ENCODE results near the gene ZNF692. TPM values are rescaled to one million over a fixed set of nuclear protein-coding genes. Genes with fewer than 3 reads are reported as not detected.

The ZNF692 gene
- total and polyA plus RNA-seq, 4 donors = 7.8 to 16.3 (median 10.4) TPM

DNA sequence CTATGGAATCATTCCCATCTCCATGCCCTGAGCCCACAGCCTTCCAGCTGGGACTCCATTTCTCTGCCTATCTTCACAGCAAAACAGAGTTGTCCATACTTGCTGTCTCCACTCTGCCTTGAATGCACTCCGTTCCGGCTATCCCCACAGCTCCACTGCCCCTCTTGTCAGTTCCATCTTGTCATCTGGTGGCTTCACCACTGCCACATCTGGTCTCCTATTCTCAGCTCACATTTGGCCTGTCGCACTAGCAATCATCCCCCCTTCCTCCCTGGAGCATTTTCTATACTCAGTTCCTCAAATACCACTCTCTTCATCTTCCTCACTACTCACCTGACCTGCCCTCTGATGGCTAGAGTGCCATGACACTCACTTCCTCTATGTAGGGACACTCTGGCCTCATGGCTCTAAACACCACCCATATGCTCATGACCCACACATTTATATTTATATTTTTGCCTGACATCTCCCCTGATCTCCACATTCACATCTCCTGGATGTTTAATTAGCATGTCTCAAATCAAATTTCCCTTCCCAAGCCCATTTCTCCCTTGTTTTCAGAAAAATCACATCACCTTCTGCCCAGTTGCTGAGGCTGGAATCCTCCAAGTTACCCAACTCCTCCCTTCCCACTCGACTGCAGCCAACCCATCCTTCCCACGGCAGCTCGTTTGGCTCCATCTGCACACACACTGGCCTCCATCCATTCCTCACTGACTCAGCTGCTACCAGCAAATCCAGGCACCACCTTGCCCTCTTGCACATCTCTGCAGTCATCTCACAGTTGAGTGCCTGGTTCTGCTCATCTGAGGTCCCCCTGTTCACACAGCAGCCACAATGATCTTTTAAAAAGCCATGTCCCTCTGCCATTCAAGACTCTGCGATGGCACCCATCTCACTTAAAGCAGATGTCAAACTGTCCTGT, 6.1 kb downstream of the ZNF692 start:
- DNase-seq (ENCODE audit: low spot score) = no peak
- Histone ChIP-seq H3K27me3 (ENCODE audit: control insufficient read depth in 4 of 4, insufficient read depth in 4 of 4, low read length in 3 of 4) (no peaks in the 10 kb centered on the region), H3K4me3 (ENCODE audit: low read depth in 1 of 3, low read length in 3 of 3) (no peak overlapping the region), H3K36me3 (ENCODE audit: control insufficient read depth in 4 of 4, insufficient read depth in 3 of 4, low read depth in 1 of 4, low read length in 3 of 4) (peaks cover 2 to 30% (median 14%) of the 10 kb centered on the region in 4 donors), H3K9ac (ENCODE audit: low read depth in 1 of 2, low read length in 2 of 2) (no peak overlapping the region), H3K4me1 (ENCODE audit: control insufficient read depth in 4 of 4, insufficient read depth in 4 of 4, low read length in 3 of 4) (peaks cover 2 to 5% (median 3%) of the 10 kb centered on the region in 4 donors), H3K27ac (ENCODE audit: low read depth in 1 of 2, low read length in 2 of 2) (no peak overlapping the region), H3K9me3 (ENCODE audit: control insufficient read depth in 4 of 4, low read length in 3 of 4) (no peaks in the 10 kb centered on the region)
- TF ChIP-seq, protein P1, sequence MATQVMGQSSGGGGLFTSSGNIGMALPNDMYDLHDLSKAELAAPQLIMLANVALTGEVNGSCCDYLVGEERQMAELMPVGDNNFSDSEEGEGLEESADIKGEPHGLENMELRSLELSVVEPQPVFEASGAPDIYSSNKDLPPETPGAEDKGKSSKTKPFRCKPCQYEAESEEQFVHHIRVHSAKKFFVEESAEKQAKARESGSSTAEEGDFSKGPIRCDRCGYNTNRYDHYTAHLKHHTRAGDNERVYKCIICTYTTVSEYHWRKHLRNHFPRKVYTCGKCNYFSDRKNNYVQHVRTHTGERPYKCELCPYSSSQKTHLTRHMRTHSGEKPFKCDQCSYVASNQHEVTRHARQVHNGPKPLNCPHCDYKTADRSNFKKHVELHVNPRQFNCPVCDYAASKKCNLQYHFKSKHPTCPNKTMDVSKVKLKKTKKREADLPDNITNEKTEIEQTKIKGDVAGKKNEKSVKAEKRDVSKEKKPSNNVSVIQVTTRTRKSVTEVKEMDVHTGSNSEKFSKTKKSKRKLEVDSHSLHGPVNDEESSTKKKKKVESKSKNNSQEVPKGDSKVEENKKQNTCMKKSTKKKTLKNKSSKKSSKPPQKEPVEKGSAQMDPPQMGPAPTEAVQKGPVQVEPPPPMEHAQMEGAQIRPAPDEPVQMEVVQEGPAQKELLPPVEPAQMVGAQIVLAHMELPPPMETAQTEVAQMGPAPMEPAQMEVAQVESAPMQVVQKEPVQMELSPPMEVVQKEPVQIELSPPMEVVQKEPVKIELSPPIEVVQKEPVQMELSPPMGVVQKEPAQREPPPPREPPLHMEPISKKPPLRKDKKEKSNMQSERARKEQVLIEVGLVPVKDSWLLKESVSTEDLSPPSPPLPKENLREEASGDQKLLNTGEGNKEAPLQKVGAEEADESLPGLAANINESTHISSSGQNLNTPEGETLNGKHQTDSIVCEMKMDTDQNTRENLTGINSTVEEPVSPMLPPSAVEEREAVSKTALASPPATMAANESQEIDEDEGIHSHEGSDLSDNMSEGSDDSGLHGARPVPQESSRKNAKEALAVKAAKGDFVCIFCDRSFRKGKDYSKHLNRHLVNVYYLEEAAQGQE (IDR thresholded peaks at IDR 0.05) = no peak
- TF ChIP-seq, protein P2, sequence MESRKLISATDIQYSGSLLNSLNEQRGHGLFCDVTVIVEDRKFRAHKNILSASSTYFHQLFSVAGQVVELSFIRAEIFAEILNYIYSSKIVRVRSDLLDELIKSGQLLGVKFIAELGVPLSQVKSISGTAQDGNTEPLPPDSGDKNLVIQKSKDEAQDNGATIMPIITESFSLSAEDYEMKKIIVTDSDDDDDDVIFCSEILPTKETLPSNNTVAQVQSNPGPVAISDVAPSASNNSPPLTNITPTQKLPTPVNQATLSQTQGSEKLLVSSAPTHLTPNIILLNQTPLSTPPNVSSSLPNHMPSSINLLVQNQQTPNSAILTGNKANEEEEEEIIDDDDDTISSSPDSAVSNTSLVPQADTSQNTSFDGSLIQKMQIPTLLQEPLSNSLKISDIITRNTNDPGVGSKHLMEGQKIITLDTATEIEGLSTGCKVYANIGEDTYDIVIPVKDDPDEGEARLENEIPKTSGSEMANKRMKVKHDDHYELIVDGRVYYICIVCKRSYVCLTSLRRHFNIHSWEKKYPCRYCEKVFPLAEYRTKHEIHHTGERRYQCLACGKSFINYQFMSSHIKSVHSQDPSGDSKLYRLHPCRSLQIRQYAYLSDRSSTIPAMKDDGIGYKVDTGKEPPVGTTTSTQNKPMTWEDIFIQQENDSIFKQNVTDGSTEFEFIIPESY (IDR thresholded peaks at IDR 0.05) = no peak
- TF ChIP-seq TAF1 (conservative IDR thresholded peaks at IDR 0.05) = no peak
- 92% methylated on average over 7 of the region's 7 CpGs for WGBS

DNA sequence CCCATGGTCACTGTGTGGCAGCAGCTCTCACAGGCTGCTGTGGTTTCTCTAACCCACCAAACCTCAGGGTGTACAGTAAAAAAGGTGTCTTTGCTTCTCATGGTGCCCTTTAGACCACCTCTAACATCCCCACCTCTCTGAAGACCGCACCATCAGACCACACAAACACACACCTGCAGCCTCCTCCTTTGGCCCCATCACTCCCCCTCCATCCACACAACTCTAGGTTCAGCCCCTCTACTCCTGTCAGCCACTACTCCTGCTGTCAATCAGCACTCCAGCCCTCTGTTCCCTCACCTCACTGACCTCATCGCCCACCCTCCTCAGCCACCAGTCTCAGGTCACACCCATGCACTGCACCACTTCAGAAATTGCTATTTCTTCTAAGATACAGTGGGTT, 7.5 kb downstream of the ZNF692 start:
- Histone ChIP-seq H3K9ac (ENCODE audit: low read depth in 1 of 2, low read length in 2 of 2) (no peak overlapping the region), H3K36me3 (ENCODE audit: control insufficient read depth in 4 of 4, insufficient read depth in 3 of 4, low read depth in 1 of 4, low read length in 3 of 4) (peaks cover 7 to 43% (median 23%) of the 10 kb centered on the region in 4 donors), H3K4me1 (ENCODE audit: control insufficient read depth in 4 of 4, insufficient read depth in 4 of 4, low read length in 3 of 4) (no peaks in the 10 kb centered on the region), H3K27me3 (ENCODE audit: control insufficient read depth in 4 of 4, insufficient read depth in 4 of 4, low read length in 3 of 4) (no peaks in the 10 kb centered on the region), H3K27ac (ENCODE audit: low read depth in 1 of 2, low read length in 2 of 2) (no peak overlapping the region), H3K9me3 (ENCODE audit: control insufficient read depth in 4 of 4, low read length in 3 of 4) (no peaks in the 10 kb centered on the region), H3K4me3 (ENCODE audit: low read depth in 1 of 3, low read length in 3 of 3) (no peak overlapping the region)
- no peak for TF ChIP-seq NR2F2 (IDR thresholded peaks at IDR 0.05)
- TF ChIP-seq HNF4G (IDR thresholded peaks at IDR 0.05) = no peak
- no peak for TF ChIP-seq TAF1 (conservative IDR thresholded peaks at IDR 0.05)
- TF ChIP-seq, protein P3, sequence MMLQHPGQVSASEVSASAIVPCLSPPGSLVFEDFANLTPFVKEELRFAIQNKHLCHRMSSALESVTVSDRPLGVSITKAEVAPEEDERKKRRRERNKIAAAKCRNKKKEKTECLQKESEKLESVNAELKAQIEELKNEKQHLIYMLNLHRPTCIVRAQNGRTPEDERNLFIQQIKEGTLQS (IDR thresholded peaks at IDR 0.05) = no peak
- TF ChIP-seq, protein P1 (IDR thresholded peaks at IDR 0.05) = no peak
- no peak for TF ChIP-seq SP1 (IDR thresholded peaks at IDR 0.05)
- TF ChIP-seq FOXA2 (IDR thresholded peaks at IDR 0.05) = no peak
- no peak for TF ChIP-seq GABPA (IDR thresholded peaks at IDR 0.05 in 1 of 2, conservative IDR thresholded peaks at IDR 0.05 in 1 of 2)
- TF ChIP-seq, protein P4, sequence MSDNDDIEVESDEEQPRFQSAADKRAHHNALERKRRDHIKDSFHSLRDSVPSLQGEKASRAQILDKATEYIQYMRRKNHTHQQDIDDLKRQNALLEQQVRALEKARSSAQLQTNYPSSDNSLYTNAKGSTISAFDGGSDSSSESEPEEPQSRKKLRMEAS (IDR thresholded peaks at IDR 0.05) = no peak
- no peak for TF ChIP-seq FOXA1 (IDR thresholded peaks at IDR 0.05)
- TF ChIP-seq YY1 (IDR thresholded peaks at IDR 0.05) = no peak
- no peak for TF ChIP-seq HNF4A (conservative IDR thresholded peaks at IDR 0.05)
- TF ChIP-seq, protein P5, sequence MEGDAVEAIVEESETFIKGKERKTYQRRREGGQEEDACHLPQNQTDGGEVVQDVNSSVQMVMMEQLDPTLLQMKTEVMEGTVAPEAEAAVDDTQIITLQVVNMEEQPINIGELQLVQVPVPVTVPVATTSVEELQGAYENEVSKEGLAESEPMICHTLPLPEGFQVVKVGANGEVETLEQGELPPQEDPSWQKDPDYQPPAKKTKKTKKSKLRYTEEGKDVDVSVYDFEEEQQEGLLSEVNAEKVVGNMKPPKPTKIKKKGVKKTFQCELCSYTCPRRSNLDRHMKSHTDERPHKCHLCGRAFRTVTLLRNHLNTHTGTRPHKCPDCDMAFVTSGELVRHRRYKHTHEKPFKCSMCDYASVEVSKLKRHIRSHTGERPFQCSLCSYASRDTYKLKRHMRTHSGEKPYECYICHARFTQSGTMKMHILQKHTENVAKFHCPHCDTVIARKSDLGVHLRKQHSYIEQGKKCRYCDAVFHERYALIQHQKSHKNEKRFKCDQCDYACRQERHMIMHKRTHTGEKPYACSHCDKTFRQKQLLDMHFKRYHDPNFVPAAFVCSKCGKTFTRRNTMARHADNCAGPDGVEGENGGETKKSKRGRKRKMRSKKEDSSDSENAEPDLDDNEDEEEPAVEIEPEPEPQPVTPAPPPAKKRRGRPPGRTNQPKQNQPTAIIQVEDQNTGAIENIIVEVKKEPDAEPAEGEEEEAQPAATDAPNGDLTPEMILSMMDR (IDR thresholded peaks at IDR 0.05; ENCODE audit: low read depth, low read length, missing input control) = no peak
- no peak for TF ChIP-seq JUND (IDR thresholded peaks at IDR 0.05)
- DNase-seq (ENCODE audit: low spot score) = no peak
- 93% methylated on average over 2 of the region's 2 CpGs for WGBS
